GM12878 (cell line): ENCODE results near the gene YPEL3. TPM values are rescaled to one million over a fixed set of nuclear protein-coding genes. Genes with fewer than 3 reads are reported as not detected.

Experiments used
- ATAC-seq: fragments of 200-7000 bp; cut with Tn5 transposase; 3 replicates; pipeline ENCODE4 v1.9.1; 2020; ENCODE audit warnings: mild to moderate bottlenecking, moderate library complexity
- BruUV-seq: library from RNA; stranded (reverse); fragments of 400-500 nt; replicated peaks from 2 replicates; lab custom pipeline; 2021; lab: Mats Ljungman, UMichigan
- CTCF ChIA-PET: fragments of 300-600 bp; sonication (Branson Sonifier 250); formaldehyde crosslinking; extraction: SDS; loops from one replicate; lab custom pipeline; 2021; ENCODE audit warnings: inconsistent platforms; lab: Yijun Ruan, JAX
- POLR2A ChIA-PET: fragments of 350-600 bp; formaldehyde crosslinking; extraction: SDS; loops from one replicate; lab custom pipeline; 2021; ENCODE audit warnings: inconsistent platforms; lab: Charles Lee
- RAD21 ChIA-PET: fragments of 300-600 bp; sonication (Branson Sonifier 250); formaldehyde crosslinking; loops from one replicate; lab custom pipeline; 2023; ENCODE audit warnings: antibody characterized with exemption; ENCODE audit not compliant: unreplicated experiment; lab: Charles Lee
- SMC1A ChIA-PET: fragments of 300-600 bp; sonication (Branson Sonifier 250); formaldehyde crosslinking; loops from one replicate; lab custom pipeline; 2023; ENCODE audit not compliant: unreplicated experiment, uncharacterized antibody; lab: Charles Lee
- DNase-seq: peaks from one replicate; pipeline ENCODE4 v3.0.0-alpha.2; 2011; ENCODE audit warnings: low read depth, low spot score
- FAIRE-seq: peaks from 3 replicates; lab custom pipeline; 2011; peaks lifted over from hg19 to GRCh38; lab: Jason Lieb, UNC
- H2AFZ ChIP-seq: 2 replicates; pipeline ENCODE4 v1.6.0; 2011; ENCODE audit warnings: low read depth, low read length, control low read depth; ENCODE audit not compliant: control insufficient read depth
- H3K27ac ChIP-seq: 2 replicates; pipeline ENCODE4 v1.5.1; 2011; ENCODE audit warnings: control low read depth; ENCODE audit not compliant: control insufficient read depth, insufficient read depth
- H3K27me3 ChIP-seq, 2 experiments: replicated peaks in 1 of 2; 2 replicates each; pipeline versions ENCODE4 v1.6.0 to v1.6.1; 2011; ENCODE audit warnings: low read length in 1 of 2; ENCODE audit not compliant: control insufficient read depth in 2 of 2, insufficient read depth in 2 of 2
- H3K36me3 ChIP-seq, 2 experiments: 2 replicates each; pipeline ENCODE4 v1.5.1; 2011; ENCODE audit warnings: low read length in 1 of 2; ENCODE audit not compliant: control insufficient read depth in 2 of 2, insufficient read depth in 2 of 2
- H3K4me1 ChIP-seq: 2 replicates; pipeline ENCODE4 v1.6.1; 2011; ENCODE audit warnings: mild to moderate bottlenecking, low read length, moderate library complexity, mixed read lengths; ENCODE audit not compliant: control insufficient read depth, insufficient read depth
- H3K4me2 ChIP-seq: 2 replicates; pipeline ENCODE4 v1.6.0; 2011; ENCODE audit warnings: control low read depth; ENCODE audit not compliant: control insufficient read depth, insufficient read depth
- H3K4me3 ChIP-seq: fragments of 200-600 bp; sonication (generic); 2 replicates; pipeline ENCODE4 v1.5.1; 2016
- H3K79me2 ChIP-seq: 2 replicates; pipeline ENCODE4 v1.6.0; 2011; ENCODE audit warnings: low read length; ENCODE audit not compliant: control insufficient read depth, insufficient read depth
- H3K9ac ChIP-seq: 2 replicates; pipeline ENCODE4 v1.8.0; 2011; ENCODE audit warnings: low read length, control low read depth, mixed read lengths; ENCODE audit not compliant: control insufficient read depth, insufficient read depth
- H3K9me3 ChIP-seq: replicated peaks from 3 replicates; pipeline ENCODE4 v1.5.1; 2011; ENCODE audit warnings: mild to moderate bottlenecking, low read length; ENCODE audit not compliant: control insufficient read depth, insufficient read depth
- H4K20me1 ChIP-seq: 2 replicates; pipeline ENCODE4 v1.6.0; 2011; ENCODE audit not compliant: control insufficient read depth, insufficient read depth
- BHLHE40 ChIP-seq, 2 experiments: fragments of 450-650 bp in 1 of 2; IDR thresholded peaks; 2 replicates each; pipeline ENCODE4 v1.6.1; 2011 to 2017; ENCODE audit warnings: low read depth in 2 of 2, borderline replicate concordance in 1 of 2, improper control_type of control experiment in 1 of 2, low read length in 1 of 2, mild to moderate bottlenecking in 1 of 2
- GATAD2B ChIP-seq: fragments of 450-650 bp; conservative IDR thresholded peaks from 2 replicates; pipeline ENCODE4 v1.6.1; 2017; ENCODE audit warnings: low read depth, mild to moderate bottlenecking, moderate library complexity
- IKZF1 ChIP-seq: fragments of 450-650 bp; conservative IDR thresholded peaks from 2 replicates; pipeline ENCODE4 v1.6.1; 2017; ENCODE audit warnings: antibody characterized with exemption, mild to moderate bottlenecking
- JUND ChIP-seq: IDR thresholded peaks from 2 replicates; pipeline ENCODE4 v1.6.1; 2012; ENCODE audit warnings: low read depth, mild to moderate bottlenecking, low read length, improper control_type of control experiment, moderate library complexity
- NFXL1 ChIP-seq: fragments of 450-650 bp; IDR thresholded peaks from 2 replicates; pipeline ENCODE4 v1.6.1; 2017; ENCODE audit warnings: antibody characterized with exemption, mild to moderate bottlenecking, borderline replicate concordance
- SREBF2 ChIP-seq: IDR thresholded peaks from 2 replicates; pipeline ENCODE4 v1.6.1; 2012; ENCODE audit warnings: mild to moderate bottlenecking, low read length
- TCF12 ChIP-seq: IDR thresholded peaks from 2 replicates; pipeline ENCODE4 v1.6.1; 2011; ENCODE audit warnings: low read depth, mild to moderate bottlenecking, low read length
- ZNF24 ChIP-seq: fragments of 450-650 bp; IDR thresholded peaks from 2 replicates; pipeline ENCODE4 v1.6.1; 2017; ENCODE audit warnings: antibody characterized with exemption, mild to moderate bottlenecking
- ZNF384 ChIP-seq: IDR thresholded peaks from 2 replicates; pipeline ENCODE4 v1.6.1; 2012; ENCODE audit warnings: low read depth, mild to moderate bottlenecking, low read length, improper control_type of control experiment, borderline replicate concordance
- WGBS: methylation state at CpG from one replicate; pipeline ENCODE4 v1.1.6; 2016; ENCODE audit warnings: low lambda C conversion rate; ENCODE audit not compliant: insufficient replicate concordance, insufficient coverage; ENCODE audit errors: missing lambda C conversion rate; 5-methylcytosine and 5-hydroxymethylcytosine counted together
- in situ Hi-C: fragments of 300-500 bp; cut with MboI; formaldehyde crosslinking; loops from 9 replicates; pipeline ENCODE4 v1.14.3; 2018; ENCODE audit warnings: mixed read lengths
- intact Hi-C: fragments of 100-400 bp; cut with micrococcal nuclease; formaldehyde crosslinking; loops from one replicate; pipeline ENCODE4 v1.14.2; 2022; ENCODE audit not compliant: unreplicated experiment
- polyA plus RNA-seq, 11 experiments: library from polyadenylated mRNA; depleted of rRNA in 4 of 11; unstranded in 6 of 11; stranded (reverse) in 5 of 11; fragments of >200 nt; fragmentation: Nextera tagmentation in 4 of 11; fragmentation: Illumina TruSeq in 1 of 11; extraction: Ambion mirVana in 4 of 11; extraction: Trizol in 1 of 11; gene quantifications; 1 replicate in 1 of 11; 2 replicates in 10 of 11; pipeline versions ENCODE4 v1.2.1 to v1.2.3, GENCODE V29; 2011 to 2016; ENCODE audit warnings: inconsistent platforms in 2 of 11, missing spikeins in 2 of 11, low read depth in 1 of 11
- total RNA-seq, 4 experiments: library from RNA; depleted of rRNA in 3 of 4; stranded (reverse); fragments of >200 nt in 3 of 4; fragmentation: Illumina TruSeq in 1 of 4; extraction: Trizol in 1 of 4; gene quantifications; 2 replicates each; pipeline versions ENCODE4 v1.2.1 to v1.2.3, GENCODE V29; 2013 to 2021

Gene YPEL3
- total and polyA plus RNA-seq, 10 of the 15 experiments (the other 5 are each of a cell fraction or from before 2014, with no cell fraction given), result 1.3 to 22.0 (median 12.1) TPM

- no peak for TF ChIP-seq JUND
- TF ChIP-seq ZNF384, result no peak
- TF ChIP-seq IKZF1, result no peak
- no peak for TF ChIP-seq NFXL1
- no peak for TF ChIP-seq TCF12
These were observed 10.8 kb downstream of the YPEL3 start (continued) for GRCh38 chr16:30085247-30085646.

- no peak overlapping the region for H3K4me2 ChIP-seq
- H3K27me3 ChIP-seq, result no peaks in the 10 kb centered on the region
- no peaks in the 10 kb centered on the region for H3K9me3 ChIP-seq
- H3K36me3 ChIP-seq, result peaks cover 26 to 33% of the 10 kb centered on the region in 2 experiments; a peak in 3 of 4 replicates
- CTCF ChIA-PET, result no interaction called here
- DNase-seq, result no peak
- intact Hi-C loops, result no loop called here
- no peaks in the 10 kb centered on the region for H3K4me1 ChIP-seq
- WGBS, result 71% methylated on average over 14 of the region's 17 CpGs
- H3K79me2 ChIP-seq, result peaks cover under 1% of the 10 kb centered on the region
- no peak overlapping the region for H3K4me3 ChIP-seq
- SMC1A ChIA-PET, result no interaction called here
- no peak overlapping the region for H3K9ac ChIP-seq
- in situ Hi-C loops, result loop anchor here (25.0 kb wide), 1 partner anchor 1803 kb away; no protein-coding TSS in a partner anchor
- H2AFZ ChIP-seq, result no peak overlapping the region
- TF ChIP-seq ZNF24 (no peak), SREBF2 (no peak), GATAD2B (no peak), BHLHE40 (IDR thresholded peaks at IDR 0.05; ENCODE audit: borderline replicate concordance in 1 of 2, low read depth in 2 of 2, low read length in 1 of 2) (no peak)
- TF ChIP-seq, all 136 proteins: peak for 0
- Histone ChIP-seq H4K20me1 (no peaks in the 10 kb centered on the region), H3K27ac (no peak overlapping the region)
- RAD21 ChIA-PET, result no interaction called here
- BruUV-seq, result no TSS peak
- ATAC-seq, result no peak
- POLR2A ChIA-PET, result no interaction called here
- FAIRE-seq, result no peak
These were observed 11.2 kb downstream of the YPEL3 start for GRCh38 chr16:30084816-30085159.
